Upper lobe of left lung (tissue), 4 donors: ENCODE results near the gene NEK10.

Experiments used
- CTCF ChIP-seq, 6 experiments: fragments of 450-650 bp in 4 of 6; fragments of 200-600 bp in 2 of 6; sonication (generic) in 2 of 6; IDR thresholded peaks; one replicate each; pipeline ENCODE4 v1.5.1; 2016 to 2019; ENCODE audit warnings: antibody characterized with exemption in 6 of 6
- EP300 ChIP-seq, 4 donors: sonication (generic); formaldehyde crosslinking; IDR thresholded peaks; one replicate each; pipeline ENCODE4 v1.5.1; 2017; ENCODE audit warnings: antibody characterized with exemption in 4 of 4, control low read depth in 2 of 4
- POLR2A ChIP-seq, 4 donors: fragments of 450-650 bp; IDR thresholded peaks; one replicate each; pipeline ENCODE4 v1.5.1; 2016 to 2017; ENCODE audit warnings: antibody characterized with exemption in 4 of 4, mild to moderate bottlenecking in 2 of 4
- POLR2AphosphoS5 ChIP-seq, 2 donors: sonication (generic); formaldehyde crosslinking; IDR thresholded peaks; one replicate each; pipeline ENCODE4 v1.5.1; 2017; ENCODE audit warnings: antibody characterized with exemption in 2 of 2

GRCh38 chr3:27208961-27209616 is 160.1 kb downstream of the NEK10 start:
- TF ChIP-seq CTCF (IDR thresholded peaks at IDR 0.05) (no peak), POLR2A (IDR thresholded peaks at IDR 0.05) (no peak), EP300 (IDR thresholded peaks at IDR 0.05) (no peak), POLR2AphosphoS5 (IDR thresholded peaks at IDR 0.05) (no peak)
